NCI-H2029 (cell line): ENCODE measurements around the gene PWP1.
"Not testable (repeated sequence)": the region's sequence is repeated elsewhere in the genome, so short reads cannot be mapped to it uniquely, and the experiment has no call there.

Source experiments
- DNase-seq: peaks from one replicate; lab custom pipeline; 2025; lab: John Stamatoyannopoulos, UW

The PWP1 gene

GRCh38 chr12:107668320-107669098 lies 17.1 kb upstream of the PWP1 start:
- no peak for DNase-seq

- DNase-seq = no peak
Observed at GRCh38 chr12:107669946-107670345, 15.7 kb upstream of the PWP1 start.

DNA sequence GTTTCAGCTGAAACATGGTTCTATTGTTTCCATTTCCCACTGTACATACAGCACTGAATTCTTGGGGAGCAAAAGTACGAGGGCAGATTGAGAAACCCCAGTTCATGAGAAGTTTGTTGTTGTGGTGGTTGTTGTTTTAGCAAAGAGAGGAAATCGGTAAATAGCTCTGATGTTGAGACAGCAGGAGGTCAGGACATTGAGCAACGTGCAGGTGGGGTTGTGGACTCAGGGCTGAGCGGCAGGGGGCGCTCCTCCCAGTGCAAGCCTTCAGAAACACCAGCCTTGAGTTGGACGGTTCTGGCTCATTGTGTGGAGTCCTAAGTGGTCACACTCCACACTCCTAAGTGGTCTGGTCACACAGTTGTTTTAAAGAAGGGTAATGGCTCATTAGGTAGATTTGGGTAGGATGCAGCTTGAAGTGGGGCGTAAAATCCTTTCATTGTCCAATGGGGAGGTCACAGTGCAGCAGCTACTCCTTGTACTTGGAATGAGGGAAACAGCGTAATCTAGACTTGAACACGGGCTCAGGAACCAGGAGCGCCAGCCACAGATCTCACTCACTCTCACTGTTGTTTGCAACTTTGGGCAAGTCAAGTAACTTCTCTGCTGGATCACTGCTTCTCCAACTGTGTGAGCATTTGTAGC lies 14.5 kb upstream of the PWP1 start:
- DNase-seq = no peak

DNA sequence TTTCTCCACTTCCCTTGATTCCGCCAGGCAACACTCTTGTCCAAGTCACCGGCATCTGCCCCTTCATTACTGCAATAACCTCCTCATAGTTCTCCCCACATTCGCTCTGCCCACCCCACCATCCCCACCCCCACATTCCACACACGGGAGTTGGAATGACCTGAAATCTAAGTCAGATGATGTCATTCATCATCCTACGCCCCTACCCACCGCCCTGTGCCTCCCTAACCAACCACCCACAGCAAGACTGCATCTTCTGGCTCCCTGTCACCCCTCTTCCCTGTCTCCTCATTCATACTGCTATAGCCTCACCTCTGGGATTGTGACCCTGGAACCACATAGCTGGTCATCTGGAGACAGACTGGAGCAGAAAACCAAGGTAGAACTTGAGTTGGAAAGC lies 7.9 kb upstream of the PWP1 start:
- no peak for DNase-seq

DNA sequence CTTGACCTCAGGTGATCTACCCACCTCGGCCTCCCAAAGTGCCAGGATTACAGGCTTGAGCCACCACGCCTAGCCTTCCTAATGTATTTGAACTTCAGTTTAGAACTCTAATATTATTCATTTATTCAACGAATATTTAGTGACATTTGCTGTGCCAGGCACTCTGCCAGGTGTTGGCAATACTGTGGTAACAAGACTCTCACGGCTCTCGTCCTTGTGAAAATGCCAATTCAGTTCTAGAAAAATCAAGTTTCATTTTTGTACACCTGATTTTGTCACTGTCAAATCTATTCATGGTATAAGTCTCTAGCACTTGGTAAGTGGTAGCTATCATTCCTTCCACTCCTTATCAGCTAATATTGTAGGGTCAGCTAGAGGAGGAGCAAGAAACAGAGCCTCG lies 6.3 kb upstream of the PWP1 start:
- no peak for DNase-seq

DNA sequence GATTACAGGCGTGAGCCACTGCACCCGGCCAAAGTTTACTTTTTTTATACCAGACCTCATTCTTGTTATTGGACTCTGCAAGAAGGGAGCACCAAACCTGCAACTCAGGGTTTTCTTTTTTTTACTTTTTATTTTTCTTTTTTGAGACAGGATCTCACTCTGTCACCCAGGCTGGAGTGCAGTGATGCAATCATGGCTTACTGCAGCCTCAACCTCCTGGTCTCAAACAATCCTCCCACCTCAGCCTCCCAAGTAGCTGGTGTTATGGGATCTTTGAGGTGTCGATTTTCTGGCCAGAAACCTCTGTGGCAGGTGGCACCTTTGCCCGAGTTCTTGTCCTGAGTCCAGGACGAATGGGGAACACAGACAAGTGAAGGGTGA lies 4.2 kb upstream of the PWP1 start:
- no peak for DNase-seq

DNA sequence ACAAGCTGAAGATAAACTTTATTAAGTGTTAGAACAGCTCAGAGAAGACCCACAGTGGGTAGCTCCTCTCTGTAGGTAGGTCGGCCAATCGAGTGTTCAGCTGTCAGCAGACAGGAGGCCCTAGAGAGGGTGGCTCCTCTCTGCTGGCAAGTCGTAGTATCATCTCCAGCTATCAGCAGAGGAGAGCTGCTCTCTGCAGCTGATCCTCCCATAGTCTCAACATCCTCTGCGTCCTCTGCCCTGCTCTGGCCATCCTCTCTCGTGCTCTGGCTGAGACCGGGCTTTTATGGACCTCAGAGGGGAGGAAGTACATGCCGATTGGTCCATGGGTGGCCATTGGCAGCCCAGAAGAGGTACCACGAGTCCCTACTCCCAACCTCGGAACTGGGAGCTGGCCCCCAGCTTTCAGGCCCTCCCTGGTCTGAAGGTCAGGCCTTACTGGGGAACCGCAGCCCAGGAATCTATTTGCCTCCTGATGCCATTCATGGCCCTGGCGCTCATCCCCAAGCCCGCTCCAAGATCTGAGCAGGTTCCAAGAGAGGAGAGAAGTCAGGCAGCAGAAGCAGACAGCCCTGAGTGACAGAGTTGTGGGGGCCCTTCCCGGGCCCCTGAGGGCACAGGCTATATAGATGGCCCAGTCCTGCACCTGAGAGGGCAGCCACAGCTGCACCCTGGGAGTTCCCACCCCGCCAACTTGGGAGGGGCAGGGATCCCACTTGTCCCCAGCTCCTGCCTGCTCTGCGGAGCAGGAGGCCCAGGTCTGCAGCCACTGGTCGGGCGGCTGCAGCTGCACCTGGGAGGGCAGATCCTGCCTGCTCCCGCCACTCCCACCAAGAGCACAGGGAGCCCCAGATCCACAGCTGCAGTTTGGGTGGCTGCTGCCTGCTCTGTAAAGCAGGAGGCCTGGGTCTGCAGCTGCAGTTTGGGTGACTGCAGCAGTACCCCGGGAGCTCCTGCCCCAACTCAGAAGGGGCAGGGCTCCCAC lies 3.5 kb upstream of the PWP1 start:
- DNase-seq = no peak

DNA sequence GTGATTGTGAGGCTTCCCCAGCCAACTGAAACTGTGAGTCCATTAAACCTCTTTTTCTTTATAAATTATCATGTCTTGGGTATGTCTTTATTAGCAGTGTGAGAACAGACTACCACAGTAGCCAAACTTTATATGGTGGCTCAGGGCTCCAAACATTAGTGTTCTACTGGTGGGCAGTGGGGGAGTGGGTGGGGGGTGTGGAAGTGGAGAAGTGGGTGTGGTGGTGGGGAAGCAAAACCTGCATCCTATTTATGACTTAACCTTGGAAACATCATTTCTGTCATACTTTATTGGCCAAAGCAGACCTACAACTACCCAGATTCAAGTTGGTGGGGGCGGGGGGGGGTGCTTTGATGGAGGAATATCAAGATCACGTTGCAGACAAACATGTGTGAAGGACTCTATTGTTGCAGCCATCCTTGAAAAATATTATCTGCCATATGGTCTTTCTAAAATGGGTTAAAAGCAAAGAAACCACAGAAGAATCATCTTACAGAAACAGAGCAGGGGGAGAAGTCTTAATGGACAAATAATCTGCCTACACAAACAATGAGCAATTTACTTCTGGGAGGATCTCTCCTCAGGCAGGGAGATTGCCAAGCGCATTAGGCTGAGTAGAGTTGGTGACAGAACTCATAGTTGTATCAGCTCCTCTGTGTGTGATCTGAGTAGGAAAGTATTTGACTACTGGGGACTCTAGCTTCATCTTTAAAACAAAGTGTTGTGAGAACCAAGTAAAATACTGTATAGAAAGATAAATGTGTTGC lies 1.4 kb upstream of the PWP1 start:
- DNase-seq = no peak

GRCh38 chr12:107684990-107685359 lies 624 bp upstream of the PWP1 start:
- DNase-seq = peak; percentile 66

DNA sequence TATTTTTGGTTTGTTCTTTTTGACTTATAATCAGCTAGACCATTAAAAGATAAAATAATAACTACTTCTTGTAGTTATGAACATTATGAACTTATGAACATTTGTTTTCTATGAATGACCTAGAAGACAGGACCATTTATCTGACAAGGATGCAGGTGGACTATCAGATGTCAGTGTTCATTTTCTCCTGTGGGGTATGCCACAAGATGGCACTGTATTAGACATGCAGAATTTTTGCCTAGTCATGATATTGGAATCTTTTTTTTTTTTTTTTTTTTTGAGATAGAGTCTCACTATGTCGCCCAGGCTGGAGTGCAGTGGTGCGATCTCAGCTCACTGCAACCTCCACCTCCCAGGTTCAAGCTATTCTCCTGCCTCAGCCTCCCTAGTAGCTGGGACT lies 10.2 kb downstream of the PWP1 start:
- DNase-seq = not testable (repeated sequence)

DNA sequence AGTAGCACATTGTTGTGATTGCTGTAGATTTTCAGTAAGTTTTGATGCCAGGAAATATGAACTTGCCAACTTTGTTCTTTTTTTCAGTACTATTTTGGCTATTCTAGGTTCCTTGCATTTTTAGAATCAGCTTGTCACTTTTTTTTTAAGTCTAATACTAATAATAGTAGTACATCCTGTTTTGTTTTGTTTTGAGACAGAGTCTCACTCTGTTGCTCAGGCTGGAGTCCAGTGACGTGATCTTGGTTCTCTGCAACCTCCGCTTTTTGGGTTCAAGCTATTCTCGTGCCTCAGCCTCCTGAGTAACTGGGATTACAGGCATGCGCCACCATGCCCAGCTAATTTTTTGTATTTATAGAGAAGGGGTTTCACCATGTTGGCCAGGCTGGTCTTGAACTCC lies 16.5 kb downstream of the PWP1 start:
- DNase-seq = no peak

GRCh38 chr12:107704041-107704440 lies 18.4 kb downstream of the PWP1 start:
- no peak for DNase-seq

DNA sequence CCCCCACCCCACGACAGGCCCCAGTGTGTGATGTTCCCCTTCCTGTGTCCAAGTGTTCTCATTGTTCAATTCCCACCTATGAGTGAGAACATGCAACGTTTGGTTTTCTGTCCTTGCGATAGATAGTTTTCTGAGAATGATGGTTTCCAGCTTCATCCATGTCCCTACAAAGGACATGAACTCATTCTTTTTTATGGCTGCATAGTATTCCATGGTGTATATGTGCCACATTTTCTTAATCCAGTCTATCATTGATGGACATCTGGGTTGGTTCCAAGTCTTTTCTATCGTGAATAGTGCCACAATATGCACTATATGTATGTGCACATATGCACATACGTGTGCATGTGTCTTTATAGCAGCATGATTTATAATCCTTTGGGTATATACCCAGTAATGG lies 19.9 kb downstream of the PWP1 start:
- DNase-seq = not testable (repeated sequence)

GRCh38 chr12:107715780-107716179 lies 30.2 kb downstream of the PWP1 start:
- DNase-seq = no peak

DNA sequence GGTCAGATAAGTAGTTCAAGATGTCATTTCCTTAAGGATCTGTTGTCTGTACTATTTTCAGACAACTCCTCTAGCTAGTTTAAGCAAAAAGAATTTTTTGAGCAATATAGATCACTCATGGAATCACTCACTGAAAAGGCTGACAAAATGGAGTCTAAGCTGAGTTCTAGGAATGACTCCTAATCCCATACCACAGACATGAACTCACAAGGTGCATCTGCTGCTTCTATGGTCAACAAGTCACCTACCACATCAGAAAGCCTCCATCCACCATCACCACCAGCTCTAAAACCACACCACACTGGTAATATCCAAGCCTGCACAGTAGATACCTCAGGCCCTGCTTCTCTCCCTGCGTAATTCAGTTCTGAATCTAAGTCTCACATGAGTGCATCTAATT lies 33.0 kb downstream of the PWP1 start:
- DNase-seq = no peak

GRCh38 chr12:107727327-107727726 lies 41.7 kb downstream of the PWP1 start:
- not testable (repeated sequence) for DNase-seq

DNA sequence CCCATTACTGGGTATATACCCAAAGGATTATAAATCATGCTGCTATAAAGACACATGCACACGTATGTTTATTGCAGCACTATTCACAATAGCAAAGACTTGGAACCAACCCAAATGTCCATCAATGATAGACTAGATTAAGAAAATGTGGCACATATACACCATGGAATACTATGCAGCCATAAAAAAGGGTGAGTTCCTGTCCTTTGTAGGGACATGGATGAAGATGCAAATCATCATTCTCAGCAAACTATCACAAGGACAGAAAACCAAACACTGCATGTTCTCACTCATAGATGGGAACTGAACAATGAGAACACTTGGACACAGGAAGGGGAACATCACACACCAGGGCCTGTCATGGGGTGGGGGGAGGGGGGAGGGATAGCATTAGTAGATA lies 42.1 kb downstream of the PWP1 start:
- DNase-seq = not testable (repeated sequence)

- DNase-seq = no peak
Observed at GRCh38 chr12:107730618-107731341, 45.2 kb downstream of the PWP1 start.

DNA sequence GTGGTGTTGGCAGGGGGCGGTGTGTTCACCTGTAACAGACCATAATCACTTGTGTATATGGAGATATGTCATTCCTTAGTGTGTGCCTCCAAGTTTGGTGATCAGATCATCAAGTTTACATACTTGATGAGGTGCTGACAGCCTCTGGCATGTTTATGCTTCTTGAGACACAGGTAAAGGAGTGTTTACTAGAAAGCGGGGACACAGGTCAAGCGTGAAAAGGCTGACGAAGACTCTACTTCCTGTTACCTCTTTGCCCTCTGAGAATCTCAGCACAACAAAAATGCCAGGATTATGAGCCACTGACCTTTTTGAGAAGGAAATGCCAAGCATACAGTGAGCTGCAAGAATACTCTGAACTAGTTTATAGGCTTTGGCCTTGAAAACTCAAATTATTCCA lies 45.8 kb downstream of the PWP1 start:
- no peak for DNase-seq

GRCh38 chr12:107732365-107732764 lies 46.8 kb downstream of the PWP1 start:
- DNase-seq = no peak

DNA sequence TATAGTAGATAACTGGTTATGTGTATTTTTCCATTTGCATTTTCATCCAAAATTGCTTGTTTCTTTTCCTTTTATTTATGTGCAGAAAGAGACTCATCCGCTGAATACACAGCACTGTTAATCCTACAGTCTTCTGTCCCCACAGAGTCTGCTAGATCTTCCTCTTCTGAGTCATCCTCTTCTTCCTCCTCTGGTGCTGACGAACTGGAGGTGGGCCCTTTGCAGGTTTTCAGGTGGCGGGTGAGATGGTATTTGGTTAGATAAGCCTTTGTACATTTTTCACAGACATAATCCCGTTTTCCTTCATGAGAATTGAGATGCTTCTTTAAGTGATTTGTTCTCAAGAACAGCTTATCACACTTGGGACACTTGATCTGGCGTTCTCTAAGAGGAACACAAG lies 48.5 kb downstream of the PWP1 start:
- DNase-seq = no peak
